Activated CD4-positive, alpha-beta T cell treated with anti-CD3 and anti-CD28 coated beads, Interleukin-10, Interleukin-2, amounts not matched to agents 100 ng/mL and 50 ng/mL, durations not matched to agents 16 hours and 8 hours (primary cell): Measurements from ENCODE around the gene SENP8.

Source experiments
- DNase-seq: peaks from one replicate; pipeline ENCODE4 v3.0.0-alpha.2; 2020

SENP8 gene

GRCh38 chr15:72178976-72179585 is 60.9 kb downstream of the SENP8 start:
- DNase-seq: no peak

DNA sequence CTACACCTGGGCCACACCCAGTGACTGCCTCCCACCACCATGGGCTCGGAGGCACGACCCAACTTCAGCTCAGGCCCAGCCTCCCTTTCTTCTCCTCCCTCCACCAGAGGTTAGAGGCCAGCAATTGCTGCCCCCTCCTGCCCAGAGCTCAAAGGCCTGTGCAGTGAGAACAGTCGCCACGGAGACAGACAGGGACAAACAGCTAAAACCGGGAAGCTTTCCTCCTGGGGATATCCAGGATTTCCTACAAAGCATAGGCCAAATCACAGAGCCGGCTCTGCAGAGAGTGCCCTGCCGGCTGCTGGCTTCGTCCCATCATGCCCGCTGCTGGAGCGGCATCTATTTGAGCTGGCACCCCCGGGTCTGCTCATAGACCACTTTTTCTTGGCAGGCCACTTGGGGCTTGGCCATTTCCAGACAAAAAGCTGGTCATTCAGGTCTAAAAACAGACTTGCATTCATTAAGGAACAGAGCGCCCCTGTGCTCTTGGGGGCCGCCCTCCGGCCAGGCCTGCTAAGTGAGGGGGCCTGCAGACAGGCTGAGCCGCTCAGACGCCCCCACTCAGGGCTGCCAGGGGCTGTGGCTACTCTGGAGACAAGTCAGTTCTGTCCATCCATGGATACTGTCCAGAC is 61.9 kb downstream of the SENP8 start:
- DNase-seq: no peak

DNA sequence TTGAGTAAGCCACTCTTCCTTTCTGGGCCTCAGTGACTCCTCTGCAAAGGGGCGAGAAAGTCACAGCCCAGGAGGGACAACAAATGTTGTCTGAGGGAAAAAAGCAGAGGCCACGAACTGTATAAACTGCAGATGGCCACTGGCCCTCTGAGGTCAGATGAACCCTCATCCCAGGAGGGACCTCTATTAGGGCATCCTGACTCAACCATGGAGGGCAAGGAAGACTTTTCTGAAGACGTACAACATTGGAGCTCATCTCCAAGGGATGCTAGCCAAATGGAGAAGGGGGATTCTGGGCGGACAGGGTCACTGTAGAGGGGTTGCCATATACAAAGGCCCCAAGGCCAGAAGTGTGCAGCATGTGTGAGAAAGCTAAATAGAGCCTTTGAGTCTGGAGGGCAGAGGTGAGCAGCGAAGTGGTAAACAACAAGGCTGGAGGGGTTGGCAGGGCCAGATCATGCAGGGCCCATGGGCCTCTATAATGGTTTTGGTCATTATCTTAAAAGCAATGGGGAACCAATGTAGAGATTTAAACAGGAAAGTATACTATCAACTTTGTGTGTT is 62.6 kb downstream of the SENP8 start:
- no peak for DNase-seq

GRCh38 chr15:72182244-72182643 is 64.0 kb downstream of the SENP8 start:
- DNase-seq: no peak

GRCh38 chr15:72182673-72183072 is 64.5 kb downstream of the SENP8 start:
- no peak for DNase-seq

DNA sequence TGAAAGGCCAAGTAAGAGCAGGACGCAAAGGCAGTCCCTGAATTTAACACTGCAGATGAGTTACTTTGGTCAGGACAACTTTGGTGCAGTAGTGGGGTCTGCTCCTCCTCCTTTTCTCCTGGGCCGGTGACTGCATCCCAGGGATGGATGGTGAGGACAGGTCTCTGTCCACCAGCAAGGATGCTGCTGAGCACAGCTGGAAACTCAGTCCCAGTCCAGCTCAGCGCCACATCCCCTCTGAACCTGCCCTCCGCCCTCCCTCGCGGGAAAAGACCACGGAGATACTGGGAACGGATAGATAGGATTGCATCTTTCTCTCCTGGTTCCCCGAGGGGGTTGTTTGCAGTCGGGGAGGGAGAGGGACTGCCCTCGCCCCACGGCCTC is 65.6 kb downstream of the SENP8 start:
- DNase-seq: no peak

GRCh38 chr15:72184165-72184811 is 66.1 kb downstream of the SENP8 start:
- no peak for DNase-seq

DNA sequence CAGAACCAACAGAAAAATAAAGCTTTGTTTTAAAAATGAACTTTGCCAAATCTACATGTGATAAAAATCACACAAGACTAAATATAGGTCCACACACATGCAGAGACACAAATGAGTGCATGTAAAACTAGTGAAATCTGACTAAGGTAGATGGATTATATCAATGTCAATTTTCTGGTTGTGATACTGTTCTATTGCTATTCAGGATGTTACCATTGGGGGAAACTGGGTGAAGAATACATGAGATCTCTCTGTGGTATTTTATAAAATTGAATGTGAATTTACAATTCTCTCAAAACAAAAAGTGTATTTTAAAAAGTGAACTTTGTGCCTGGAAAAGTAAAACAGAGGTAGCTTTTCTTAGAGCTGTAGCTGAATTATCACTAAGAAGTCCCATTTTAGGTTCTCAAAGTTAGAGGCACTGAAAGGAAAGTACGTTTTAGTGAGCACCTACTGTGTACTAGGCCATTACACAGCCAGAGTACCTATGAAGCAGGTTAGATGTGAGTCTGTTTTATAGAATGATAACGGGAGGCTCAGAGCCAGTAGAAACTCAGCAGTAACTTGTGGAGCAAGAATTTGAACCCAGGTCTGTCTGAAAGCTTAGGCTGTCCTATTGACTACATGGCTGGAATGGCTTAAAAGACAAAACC is 71.2 kb downstream of the SENP8 start:
- no peak for DNase-seq

DNA sequence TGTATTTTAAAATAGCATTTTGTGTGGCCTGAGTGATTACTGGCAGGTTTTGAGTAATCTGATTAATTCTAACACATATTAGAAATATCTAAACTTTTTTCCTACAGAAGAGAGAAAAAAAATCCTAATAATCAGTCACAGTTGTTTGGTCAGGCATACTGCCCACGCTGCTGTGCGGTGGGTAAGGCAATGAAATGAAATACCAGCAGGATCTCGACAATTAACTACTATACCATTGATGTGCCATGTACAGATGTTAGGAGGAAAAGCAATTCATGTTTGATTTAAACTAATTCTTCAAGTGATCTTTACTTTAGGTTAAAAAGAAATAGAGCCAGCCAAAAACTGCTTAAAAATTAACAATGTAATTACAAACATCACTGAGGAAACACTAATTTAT is 74.2 kb downstream of the SENP8 start:
- DNase-seq: no peak
